Measurements from ENCODE around the gene CAPN8. TPM values are rescaled to one million over a fixed set of nuclear protein-coding genes. Genes with fewer than 3 reads are reported as not detected.

Gene CAPN8
- total RNA-seq, 1 experiment from 2014 or later = 0.28 TPM

DNA sequence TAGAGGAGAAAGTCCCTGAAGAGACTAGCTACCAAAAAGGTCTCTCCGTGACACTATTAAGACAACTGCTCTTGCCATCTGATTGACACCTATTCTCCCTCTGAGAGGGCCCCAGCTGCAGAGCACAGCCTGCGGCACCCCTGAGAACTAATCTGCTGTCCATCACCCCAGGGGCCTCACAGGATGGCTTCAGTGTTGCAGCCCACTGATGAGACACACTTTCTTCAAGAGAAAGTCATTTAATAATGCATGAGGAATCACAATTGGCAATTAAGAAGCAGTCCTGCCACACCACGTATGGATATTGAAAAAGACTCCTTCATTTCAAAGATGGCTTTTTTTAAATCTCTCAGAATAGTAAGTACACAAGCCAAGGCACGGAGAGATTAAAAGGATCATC lies 48.9 kb downstream of the CAPN8 start (continued):
- no peak for TF ChIP-seq FOXP1 (CRISPR knock-in tag; IDR thresholded peaks at IDR 0.05; ENCODE audit: borderline replicate concordance)

- Mint-ChIP-seq H3K4me1 (no peaks in the 10 kb centered on the region), H3K36me3 (peaks cover 8% of the 10 kb centered on the region; the same call in 1 of the 2 replicates), H3K9me3 (peaks cover 18% of the 10 kb centered on the region), H3K4me3 (no peak overlapping the region), H3K27ac (no peak overlapping the region), H3K27me3 (ENCODE audit: low read depth) (no peaks in the 10 kb centered on the region)
- TF ChIP-seq FOXK1 (CRISPR knock-in tag; IDR thresholded peaks at IDR 0.05) = no peak
- no peak for TF ChIP-seq ZNF263 (CRISPR knock-in tag; IDR thresholded peaks at IDR 0.05; ENCODE audit: low read depth)
- no peak for TF ChIP-seq ZNF671 (CRISPR knock-in tag; IDR thresholded peaks at IDR 0.05)
- POLR2A ChIA-PET = no interaction called here
- ATAC-seq (no peak), DNase-seq (ENCODE audit: low spot score) (no peak)
- CTCF ChIA-PET = interaction anchor here (0.9 to 6.2 kb wide), 3 partner anchors 17 to 72 kb away, joined by 3 to 75 read pairs (median 4); no protein-coding TSS in a partner anchor
These were observed 53.6 kb downstream of the CAPN8 start for GRCh38 chr1:223611936-223612335.

GRCh38 chr1:223609977-223610376 lies 55.5 kb downstream of the CAPN8 start:
- no peaks in the 10 kb centered on the region for H3K27me3 Mint-ChIP-seq (ENCODE audit: low read depth)
- H3K36me3 Mint-ChIP-seq = peaks cover 8% of the 10 kb centered on the region; the same call in 1 of the 2 replicates
- ChIA-PET POLR2A (interaction anchor here (1.2 kb wide), 1 partner anchor 53 kb away, joined by 3 read pairs; no protein-coding TSS in a partner anchor), CTCF (interaction anchor here (0.9 to 6.2 kb wide), 8 partner anchors 18 to 476 kb away, joined by 3 to 75 read pairs (median 5); no protein-coding TSS in a partner anchor)
- TF ChIP-seq ZNF263 (CRISPR knock-in tag; IDR thresholded peaks at IDR 0.05; ENCODE audit: low read depth) (no peak), NR1H2 (CRISPR knock-in tag; IDR thresholded peaks at IDR 0.05) (no peak), CREM (CRISPR knock-in tag; IDR thresholded peaks at IDR 0.05) (no peak), E2F5 (CRISPR knock-in tag; IDR thresholded peaks at IDR 0.05) (no peak), NFYB (CRISPR knock-in tag; conservative IDR thresholded peaks at IDR 0.05; ENCODE audit: low read depth) (no peak), NFATC4 (CRISPR knock-in tag; IDR thresholded peaks at IDR 0.05) (no peak), FOXP4 (CRISPR knock-in tag; IDR thresholded peaks at IDR 0.05) (no peak), FOXP1 (CRISPR knock-in tag; IDR thresholded peaks at IDR 0.05; ENCODE audit: borderline replicate concordance) (no peak), STAT6 (CRISPR knock-in tag; conservative IDR thresholded peaks at IDR 0.05; ENCODE audit: low read depth) (no peak), SP1 (CRISPR knock-in tag; conservative IDR thresholded peaks at IDR 0.05) (no peak), NR2C2 (CRISPR knock-in tag; IDR thresholded peaks at IDR 0.05) (no peak)
- TF ChIP-seq, protein P1, sequence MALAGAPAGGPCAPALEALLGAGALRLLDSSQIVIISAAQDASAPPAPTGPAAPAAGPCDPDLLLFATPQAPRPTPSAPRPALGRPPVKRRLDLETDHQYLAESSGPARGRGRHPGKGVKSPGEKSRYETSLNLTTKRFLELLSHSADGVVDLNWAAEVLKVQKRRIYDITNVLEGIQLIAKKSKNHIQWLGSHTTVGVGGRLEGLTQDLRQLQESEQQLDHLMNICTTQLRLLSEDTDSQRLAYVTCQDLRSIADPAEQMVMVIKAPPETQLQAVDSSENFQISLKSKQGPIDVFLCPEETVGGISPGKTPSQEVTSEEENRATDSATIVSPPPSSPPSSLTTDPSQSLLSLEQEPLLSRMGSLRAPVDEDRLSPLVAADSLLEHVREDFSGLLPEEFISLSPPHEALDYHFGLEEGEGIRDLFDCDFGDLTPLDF (CRISPR knock-in tag; IDR thresholded peaks at IDR 0.05) = no peak
- TF ChIP-seq, protein P2, sequence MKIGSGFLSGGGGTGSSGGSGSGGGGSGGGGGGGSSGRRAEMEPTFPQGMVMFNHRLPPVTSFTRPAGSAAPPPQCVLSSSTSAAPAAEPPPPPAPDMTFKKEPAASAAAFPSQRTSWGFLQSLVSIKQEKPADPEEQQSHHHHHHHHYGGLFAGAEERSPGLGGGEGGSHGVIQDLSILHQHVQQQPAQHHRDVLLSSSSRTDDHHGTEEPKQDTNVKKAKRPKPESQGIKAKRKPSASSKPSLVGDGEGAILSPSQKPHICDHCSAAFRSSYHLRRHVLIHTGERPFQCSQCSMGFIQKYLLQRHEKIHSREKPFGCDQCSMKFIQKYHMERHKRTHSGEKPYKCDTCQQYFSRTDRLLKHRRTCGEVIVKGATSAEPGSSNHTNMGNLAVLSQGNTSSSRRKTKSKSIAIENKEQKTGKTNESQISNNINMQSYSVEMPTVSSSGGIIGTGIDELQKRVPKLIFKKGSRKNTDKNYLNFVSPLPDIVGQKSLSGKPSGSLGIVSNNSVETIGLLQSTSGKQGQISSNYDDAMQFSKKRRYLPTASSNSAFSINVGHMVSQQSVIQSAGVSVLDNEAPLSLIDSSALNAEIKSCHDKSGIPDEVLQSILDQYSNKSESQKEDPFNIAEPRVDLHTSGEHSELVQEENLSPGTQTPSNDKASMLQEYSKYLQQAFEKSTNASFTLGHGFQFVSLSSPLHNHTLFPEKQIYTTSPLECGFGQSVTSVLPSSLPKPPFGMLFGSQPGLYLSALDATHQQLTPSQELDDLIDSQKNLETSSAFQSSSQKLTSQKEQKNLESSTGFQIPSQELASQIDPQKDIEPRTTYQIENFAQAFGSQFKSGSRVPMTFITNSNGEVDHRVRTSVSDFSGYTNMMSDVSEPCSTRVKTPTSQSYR (CRISPR knock-in tag; IDR thresholded peaks at IDR 0.05) = no peak
- TF ChIP-seq, protein P3, sequence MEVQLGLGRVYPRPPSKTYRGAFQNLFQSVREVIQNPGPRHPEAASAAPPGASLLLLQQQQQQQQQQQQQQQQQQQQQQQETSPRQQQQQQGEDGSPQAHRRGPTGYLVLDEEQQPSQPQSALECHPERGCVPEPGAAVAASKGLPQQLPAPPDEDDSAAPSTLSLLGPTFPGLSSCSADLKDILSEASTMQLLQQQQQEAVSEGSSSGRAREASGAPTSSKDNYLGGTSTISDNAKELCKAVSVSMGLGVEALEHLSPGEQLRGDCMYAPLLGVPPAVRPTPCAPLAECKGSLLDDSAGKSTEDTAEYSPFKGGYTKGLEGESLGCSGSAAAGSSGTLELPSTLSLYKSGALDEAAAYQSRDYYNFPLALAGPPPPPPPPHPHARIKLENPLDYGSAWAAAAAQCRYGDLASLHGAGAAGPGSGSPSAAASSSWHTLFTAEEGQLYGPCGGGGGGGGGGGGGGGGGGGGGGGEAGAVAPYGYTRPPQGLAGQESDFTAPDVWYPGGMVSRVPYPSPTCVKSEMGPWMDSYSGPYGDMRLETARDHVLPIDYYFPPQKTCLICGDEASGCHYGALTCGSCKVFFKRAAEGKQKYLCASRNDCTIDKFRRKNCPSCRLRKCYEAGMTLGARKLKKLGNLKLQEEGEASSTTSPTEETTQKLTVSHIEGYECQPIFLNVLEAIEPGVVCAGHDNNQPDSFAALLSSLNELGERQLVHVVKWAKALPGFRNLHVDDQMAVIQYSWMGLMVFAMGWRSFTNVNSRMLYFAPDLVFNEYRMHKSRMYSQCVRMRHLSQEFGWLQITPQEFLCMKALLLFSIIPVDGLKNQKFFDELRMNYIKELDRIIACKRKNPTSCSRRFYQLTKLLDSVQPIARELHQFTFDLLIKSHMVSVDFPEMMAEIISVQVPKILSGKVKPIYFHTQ (CRISPR knock-in tag; IDR thresholded peaks at IDR 0.05) = no peak
- TF ChIP-seq, protein P4, sequence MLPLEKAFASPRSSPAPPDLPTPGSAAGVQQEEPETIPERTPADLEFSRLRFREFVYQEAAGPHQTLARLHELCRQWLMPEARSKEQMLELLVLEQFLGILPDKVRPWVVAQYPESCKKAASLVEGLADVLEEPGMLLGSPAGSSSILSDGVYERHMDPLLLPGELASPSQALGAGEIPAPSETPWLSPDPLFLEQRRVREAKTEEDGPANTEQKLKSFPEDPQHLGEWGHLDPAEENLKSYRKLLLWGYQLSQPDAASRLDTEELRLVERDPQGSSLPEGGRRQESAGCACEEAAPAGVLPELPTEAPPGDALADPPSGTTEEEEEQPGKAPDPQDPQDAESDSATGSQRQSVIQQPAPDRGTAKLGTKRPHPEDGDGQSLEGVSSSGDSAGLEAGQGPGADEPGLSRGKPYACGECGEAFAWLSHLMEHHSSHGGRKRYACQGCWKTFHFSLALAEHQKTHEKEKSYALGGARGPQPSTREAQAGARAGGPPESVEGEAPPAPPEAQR (CRISPR knock-in tag; IDR thresholded peaks at IDR 0.05) = no peak
- H3K9me3 Mint-ChIP-seq = peaks cover 18% of the 10 kb centered on the region
- ATAC-seq (no peak), DNase-seq (ENCODE audit: low spot score) (no peak)
- no peak overlapping the region for H3K27ac Mint-ChIP-seq
- no peak overlapping the region for H3K4me3 Mint-ChIP-seq
- H3K4me1 Mint-ChIP-seq = no peaks in the 10 kb centered on the region
